Stimulated activated CD8-positive, alpha-beta memory T cell treated with anti-CD3 and anti-CD28 coated beads, Interleukin-7, amount 100 ng/mL, for 24 hours (primary cell): ENCODE data around the gene MRPL34.
"Not testable (repeated sequence)": the region's sequence is repeated elsewhere in the genome, so short reads cannot be mapped to it uniquely, and the experiment has no call there.

Experiments
- DNase-seq: peaks from one replicate; pipeline ENCODE4 v3.0.0-alpha.2; 2020; ENCODE audit warnings: low read depth

Gene MRPL34

DNA sequence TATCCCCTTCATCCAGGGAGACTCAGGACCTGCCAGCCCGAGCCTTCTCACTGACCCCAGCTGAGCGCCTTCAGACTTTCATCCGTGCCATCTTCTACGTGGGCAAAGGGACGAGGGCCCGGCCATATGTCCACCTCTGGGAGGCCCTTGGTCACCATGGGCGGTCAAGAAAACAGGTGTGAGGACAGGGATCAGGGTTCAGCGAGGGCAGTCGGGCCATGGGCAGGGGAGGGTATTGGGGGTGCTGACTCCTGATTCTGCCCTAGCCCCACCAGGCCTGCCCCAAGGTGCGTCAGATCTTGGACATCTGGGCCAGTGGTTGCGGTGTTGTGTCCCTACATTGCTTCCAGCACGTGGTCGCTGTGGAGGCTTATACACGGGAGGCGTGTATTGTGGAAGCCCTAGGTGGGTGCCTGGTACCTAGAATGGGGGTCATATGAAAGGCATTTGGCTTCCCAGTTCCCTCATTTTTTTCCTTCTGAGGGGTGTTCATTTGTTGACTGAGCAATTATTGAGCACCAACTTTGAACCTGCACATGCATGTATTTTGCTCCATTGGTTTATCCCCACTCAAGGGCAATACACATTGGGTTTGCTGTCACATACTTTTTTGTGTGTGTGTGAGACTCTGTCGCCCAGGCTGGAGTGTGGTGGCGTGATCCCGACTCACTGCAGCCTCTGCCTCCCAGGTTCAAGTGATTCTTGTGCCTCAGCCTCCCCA, 20.1 kb upstream of the MRPL34 start:
- no peak for DNase-seq

DNA sequence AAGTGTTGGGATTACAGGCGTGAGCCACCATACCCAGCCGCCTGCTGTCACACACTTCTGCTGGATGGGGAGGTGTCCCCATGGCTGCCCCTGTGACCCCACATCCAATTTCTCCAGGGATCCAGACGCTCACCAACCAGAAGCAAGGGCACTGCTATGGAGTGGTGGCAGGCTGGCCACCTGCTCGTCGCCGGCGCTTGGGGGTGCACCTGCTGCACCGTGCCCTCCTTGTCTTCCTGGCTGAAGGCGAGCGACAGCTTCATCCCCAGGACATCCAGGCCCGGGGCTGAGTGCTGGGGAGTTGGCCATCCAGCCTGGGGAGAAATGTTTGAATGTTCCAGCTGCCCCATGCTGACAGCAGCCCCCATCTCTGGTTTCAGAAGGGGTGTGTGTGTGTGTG, 19.4 kb upstream of the MRPL34 start:
- no peak for DNase-seq

DNA sequence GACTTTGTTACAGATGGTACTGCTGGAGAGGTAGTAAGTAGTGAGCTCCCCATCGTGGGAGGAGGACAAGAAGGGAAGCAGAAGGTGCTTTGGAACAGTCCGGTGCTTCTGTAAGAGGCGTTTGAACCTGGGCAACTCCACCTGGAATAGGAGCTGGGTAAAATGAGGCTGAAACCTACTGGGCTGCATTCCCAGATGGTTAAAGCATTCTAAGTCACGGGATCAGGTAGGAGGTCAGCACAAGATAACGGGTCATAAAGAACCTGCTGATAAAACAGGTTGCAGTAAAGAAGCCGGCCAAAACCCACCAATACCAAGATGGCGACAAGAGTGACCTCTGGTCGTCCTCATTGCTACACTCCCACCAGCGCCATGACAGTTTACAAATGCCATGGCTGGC, 18.9 kb upstream of the MRPL34 start:
- no peak for DNase-seq

- DNase-seq: peak; percentile 43
These were observed 16.2 kb upstream of the MRPL34 start for GRCh38 chr19:17289489-17289888.

DNA sequence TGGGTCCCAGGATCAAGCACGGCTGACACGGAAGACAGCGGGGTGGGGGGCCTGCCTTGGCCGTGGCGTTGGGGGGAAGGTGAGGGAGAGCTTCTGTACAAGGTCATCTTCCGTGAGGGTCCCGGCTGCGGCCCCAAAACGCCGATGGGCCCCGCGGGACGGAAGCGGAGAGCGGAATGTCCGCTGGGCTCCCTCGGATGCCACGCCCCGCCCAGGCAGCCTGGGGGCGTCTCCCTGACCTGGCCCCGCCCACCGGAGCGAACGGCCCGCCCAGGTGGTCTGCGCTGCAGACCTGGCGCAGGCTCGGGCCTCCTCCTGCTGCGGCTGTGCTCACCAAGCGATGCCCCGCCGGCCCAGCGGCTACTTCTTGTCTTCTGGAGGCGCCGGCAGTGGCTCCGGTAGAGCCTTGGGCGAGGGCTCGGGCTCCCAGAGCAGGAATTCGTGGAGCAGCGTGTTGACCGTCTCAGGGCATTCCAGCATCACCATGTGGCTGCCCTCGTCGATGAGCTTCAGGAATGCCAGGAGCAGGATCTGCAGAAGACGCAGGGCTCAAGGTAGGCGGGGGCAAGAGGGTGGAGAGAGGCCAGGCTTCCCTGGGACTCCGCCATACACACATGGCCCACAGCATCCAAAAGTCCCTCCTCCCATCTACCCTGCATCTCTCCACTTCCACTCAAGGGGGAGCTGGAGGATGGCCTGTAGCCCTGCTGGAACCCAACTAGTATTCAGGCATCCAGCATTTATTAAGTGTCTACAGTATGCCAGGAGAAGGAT, 13.2 kb upstream of the MRPL34 start:
- peak; percentile 67 for DNase-seq

GRCh38 chr19:17293605-17294004, 12.1 kb upstream of the MRPL34 start:
- no peak for DNase-seq

- DNase-seq: peak; percentile 55
These were observed 11.4 kb upstream of the MRPL34 start for GRCh38 chr19:17294051-17294891.

GRCh38 chr19:17295551-17295950, 10.1 kb upstream of the MRPL34 start:
- not testable (repeated sequence) for DNase-seq

DNA sequence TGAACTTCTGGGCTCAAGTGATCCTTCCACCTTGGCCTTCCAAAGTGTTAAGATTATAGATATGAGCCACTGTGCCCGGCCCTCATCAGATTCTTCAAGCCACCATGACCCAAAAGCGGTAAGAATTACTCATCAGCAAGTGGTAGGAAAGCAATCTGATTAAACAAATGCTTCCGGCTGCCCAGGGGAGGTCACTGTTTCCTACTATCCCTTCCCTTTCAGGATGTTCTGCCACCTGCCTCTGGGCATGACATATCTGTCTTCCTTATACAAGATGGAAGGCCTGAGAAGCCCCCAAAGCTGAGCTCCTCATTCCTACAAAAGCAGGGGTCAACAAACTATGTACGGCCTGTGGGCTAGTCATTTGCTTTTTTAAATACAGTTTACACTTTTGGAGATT, 9.4 kb upstream of the MRPL34 start:
- DNase-seq: no peak

- no peak for DNase-seq
These were observed 8.7 kb upstream of the MRPL34 start for GRCh38 chr19:17296976-17297375.

- no peak for DNase-seq
These were observed 4.6 kb upstream of the MRPL34 start for GRCh38 chr19:17300992-17301619.

DNA sequence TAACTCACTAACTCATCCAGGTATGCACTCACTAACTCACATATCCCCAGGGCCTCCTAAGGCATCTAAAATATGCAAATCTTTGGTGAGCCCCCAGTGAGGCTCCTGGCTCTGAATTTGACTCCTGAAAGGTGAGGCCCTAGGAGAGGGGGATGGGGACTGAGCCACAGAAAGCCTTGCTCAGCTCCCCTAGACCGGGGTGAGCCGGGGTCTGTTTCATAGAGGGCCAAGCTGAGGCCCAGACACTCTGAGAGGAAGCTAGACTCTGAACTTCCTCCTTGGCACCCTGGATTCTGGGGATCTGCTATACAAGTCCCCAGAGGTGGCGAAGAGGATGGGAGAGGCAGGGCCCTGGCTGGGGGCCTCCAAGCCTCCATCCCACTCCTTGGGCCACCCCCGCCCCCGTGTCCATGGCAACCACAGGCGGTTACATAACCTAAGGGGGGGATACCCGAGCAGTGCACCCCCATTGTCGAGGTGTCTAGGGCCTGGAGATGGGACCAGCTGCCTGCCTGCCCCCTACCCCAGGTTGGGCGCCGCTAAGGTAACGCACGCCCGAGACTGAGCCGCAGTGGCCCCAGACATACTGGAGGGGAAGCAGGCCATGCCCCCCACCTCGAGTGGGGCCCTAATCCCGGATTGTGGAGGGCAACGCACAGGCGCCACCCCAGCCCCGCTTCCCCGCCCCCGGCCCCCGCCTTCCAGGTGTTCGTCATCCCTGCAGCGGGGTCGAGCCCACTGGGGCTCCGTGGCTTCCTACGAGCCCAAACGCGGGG, 3.1 kb upstream of the MRPL34 start:
- no peak for DNase-seq

GRCh38 chr19:17303167-17303939, 2.3 kb upstream of the MRPL34 start, which contains the start of gene ABHD8:
ABHD8 (minus strand) TSS chr19:17303425; CDS start chr19:17301616, 1,809 bp downstream.
- DNase-seq: peak; percentile 88

DNA sequence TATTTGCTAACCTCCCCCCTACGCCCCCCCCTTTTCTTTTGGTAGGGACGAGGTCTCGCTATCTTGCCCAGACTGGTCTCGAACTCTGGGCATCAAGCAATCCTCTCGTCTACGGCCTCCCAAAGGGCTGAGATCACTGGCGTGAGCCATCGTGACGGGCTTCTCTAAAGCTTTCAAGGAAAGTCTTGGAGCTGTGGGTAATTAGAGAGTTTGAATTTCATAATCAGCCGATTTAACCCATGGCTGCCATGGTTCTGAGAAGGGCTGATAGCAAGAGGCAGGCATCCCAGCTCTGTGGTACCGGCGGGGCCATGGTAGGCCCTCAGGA, 1.8 kb upstream of the MRPL34 start:
- DNase-seq: no peak

DNA sequence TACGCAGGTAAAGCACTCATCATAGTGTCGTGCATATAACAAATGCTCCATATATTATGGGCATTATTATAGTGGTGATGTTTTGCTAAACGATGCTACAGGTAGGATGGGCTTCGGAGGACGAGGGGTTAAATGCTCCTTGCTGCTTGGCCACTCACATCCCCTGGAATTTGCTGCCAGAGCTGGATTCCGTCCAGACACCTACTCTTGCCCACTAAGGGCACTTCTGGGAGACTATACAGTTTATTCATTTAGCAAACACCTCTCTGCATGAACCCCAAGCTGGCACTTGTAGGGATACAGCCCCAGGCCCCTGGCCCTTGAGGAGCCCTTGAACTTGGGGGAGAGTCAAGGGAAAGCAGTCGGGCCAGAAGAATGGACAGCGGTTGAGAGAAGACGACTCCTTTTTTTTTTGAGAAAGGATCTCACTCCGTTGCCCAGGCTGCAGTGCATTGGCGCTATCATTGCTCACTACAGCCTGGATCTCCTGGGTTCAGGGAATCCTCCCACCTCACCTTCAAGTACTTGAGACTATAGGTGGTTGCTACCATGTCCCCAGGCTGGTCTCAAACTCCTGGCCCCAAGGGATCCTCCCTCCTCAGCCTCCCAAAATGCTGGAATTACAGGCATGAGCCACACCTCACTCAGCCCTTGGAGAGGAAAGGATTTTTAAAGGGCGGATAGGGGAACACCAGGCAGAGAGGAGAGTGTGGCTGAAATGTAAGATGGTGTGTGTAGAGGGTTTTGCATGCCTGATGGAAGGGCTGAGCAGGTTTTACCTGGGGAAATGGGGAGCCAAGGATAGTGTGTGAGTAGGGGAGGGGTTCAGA, 1.1 kb upstream of the MRPL34 start:
- no peak for DNase-seq

GRCh38 chr19:17305216-17305516, 506 bp upstream of the MRPL34 start:
- DNase-seq: no peak

- no peak for DNase-seq
These were observed 628 bp downstream of the MRPL34 start for GRCh38 chr19:17306285-17306714.

DNA sequence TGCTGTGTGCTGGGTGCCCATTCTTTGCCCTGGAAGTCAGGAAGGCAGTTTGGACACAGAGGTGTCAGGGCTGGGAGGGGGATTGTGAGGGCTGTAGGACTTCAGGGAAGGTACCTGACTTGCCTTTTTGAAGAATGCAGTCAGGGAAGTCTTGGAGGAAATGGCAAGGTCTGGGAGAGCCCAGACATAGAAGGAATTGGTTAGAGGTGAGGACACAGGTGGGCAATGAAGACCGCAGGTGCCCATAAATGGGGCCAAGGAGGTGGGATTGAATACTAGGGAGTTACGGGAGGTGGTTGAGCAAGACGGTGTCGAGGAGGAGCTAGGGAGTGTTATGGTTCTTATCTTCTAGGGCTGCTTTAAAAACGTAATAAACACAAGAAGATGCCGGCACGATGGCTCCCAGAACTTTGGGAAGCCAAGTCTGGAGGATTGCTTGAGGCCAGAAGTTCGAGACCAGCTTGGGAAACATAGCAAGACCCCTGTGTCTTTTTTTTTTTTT, 2.3 kb downstream of the MRPL34 start:
- no peak for DNase-seq

GRCh38 chr19:17309198-17309964, 3.7 kb downstream of the MRPL34 start, which contains the start of gene DDA1:
DDA1 (plus strand) TSS chr19:17309563; CDS start chr19:17309655, 92 bp downstream.
- peak; percentile 98 for DNase-seq
